Naive thymus-derived CD4-positive, alpha-beta T cell (primary cell): ENCODE results near the gene ZNF184. TPM values are rescaled to one million over a fixed set of nuclear protein-coding genes. Genes with fewer than 3 reads are reported as not detected.
A peak's percentile ranks its signal among the peaks of the same experiment; 100 is the strongest.

Source experiments
- ATAC-seq: fragments of 150-1000 bp; cut with Tn5 transposase; 2 replicates; pipeline ENCODE4 v1.10.0; 2021; ENCODE audit warnings: mild to moderate bottlenecking, moderate library complexity
- CTCF ChIA-PET: fragments of 350-600 bp; sonication (Branson Sonifier 250); formaldehyde crosslinking; loops from one replicate; lab custom pipeline; 2021; ENCODE audit warnings: antibody characterized with exemption; lab: Charles Lee
- POLR2A ChIA-PET: fragments of 350-600 bp; sonication (Branson Sonifier 250); formaldehyde crosslinking; loops from one replicate; lab custom pipeline; 2021; ENCODE audit warnings: antibody characterized with exemption, inconsistent platforms; lab: Charles Lee
- DNase-seq, 9 donors: peaks; one replicate each; pipeline versions ENCODE4 v3.0.0 to v3.0.0-alpha.2; 2020 to 2022; ENCODE audit warnings: mixed read lengths in 1 of 9
- H3K27ac ChIP-seq: one replicate; pipeline ENCODE4 v1.7.0; 2013; ENCODE audit warnings: mild to moderate bottlenecking, low read depth, low read length, moderate library complexity
- H3K27me3 ChIP-seq, 2 donors: one replicate each; pipeline ENCODE4 v1.7.0; 2013; ENCODE audit warnings: low read length in 2 of 2, mild to moderate bottlenecking in 2 of 2, moderate library complexity in 2 of 2; ENCODE audit not compliant: control insufficient read depth in 2 of 2, insufficient read depth in 2 of 2
- H3K36me3 ChIP-seq, 3 experiments: 1 replicate in 2 of 3; 2 replicates in 1 of 3; pipeline ENCODE4 v1.7.0; 2013; ENCODE audit warnings: low read length in 3 of 3, mild to moderate bottlenecking in 3 of 3, moderate library complexity in 1 of 3; ENCODE audit not compliant: insufficient read depth in 3 of 3, control insufficient read depth in 2 of 3
- H3K4me1 ChIP-seq, 2 donors: one replicate each; pipeline ENCODE4 v1.7.0; 2013; ENCODE audit warnings: low read length in 2 of 2, mild to moderate bottlenecking in 2 of 2, moderate library complexity in 1 of 2; ENCODE audit not compliant: control insufficient read depth in 2 of 2, insufficient read depth in 2 of 2
- H3K4me3 ChIP-seq: 2 replicates; pipeline ENCODE4 v1.7.0; 2013; ENCODE audit warnings: mild to moderate bottlenecking, low read length
- H3K9me3 ChIP-seq, 3 experiments: 1 replicate in 2 of 3; 2 replicates in 1 of 3; pipeline ENCODE4 v1.7.0; 2013; ENCODE audit warnings: low read length in 3 of 3; ENCODE audit not compliant: control insufficient read depth in 2 of 3
- H3K27ac Mint-ChIP-seq, 9 donors: one replicate each; pipeline ENCODE4 v1.8.0; 2020 to 2022; ENCODE audit warnings: mixed read lengths in 9 of 9, mild to moderate bottlenecking in 8 of 9, moderate library complexity in 5 of 9, inconsistent platforms in 2 of 9
- H3K27me3 Mint-ChIP-seq, 5 donors: one replicate each; pipeline ENCODE4 v1.8.0; 2021 to 2022; ENCODE audit warnings: mixed read lengths in 5 of 5, mild to moderate bottlenecking in 1 of 5
- H3K36me3 Mint-ChIP-seq, 5 donors: one replicate each; pipeline ENCODE4 v1.8.0; 2020 to 2022; ENCODE audit warnings: mixed read lengths in 5 of 5, mild to moderate bottlenecking in 3 of 5, inconsistent platforms in 1 of 5
- H3K4me1 Mint-ChIP-seq, 7 donors: one replicate each; pipeline ENCODE4 v1.8.0; 2020 to 2022; ENCODE audit warnings: mixed read lengths in 7 of 7, mild to moderate bottlenecking in 3 of 7, inconsistent platforms in 1 of 7
- H3K4me3 Mint-ChIP-seq, 10 donors: one replicate each; pipeline ENCODE4 v1.8.0; 2020 to 2022; ENCODE audit warnings: mild to moderate bottlenecking in 10 of 10, mixed read lengths in 10 of 10, moderate library complexity in 6 of 10, inconsistent platforms in 2 of 10
- H3K9me3 Mint-ChIP-seq, 11 donors: one replicate each; pipeline ENCODE4 v1.8.0; 2020 to 2022; ENCODE audit warnings: mixed read lengths in 11 of 11, mild to moderate bottlenecking in 4 of 11, inconsistent platforms in 1 of 11, moderate library complexity in 1 of 11
- intact Hi-C, 2 donors: fragments of 100-400 bp; cut with micrococcal nuclease; formaldehyde crosslinking; loops; one replicate each; pipeline ENCODE4 v1.15.1; 2023
- polyA plus RNA-seq, 2 donors: library from polyadenylated mRNA; unstranded; fragments of 300-500 nt; fragmentation: Illumina TruSeq; gene quantifications; one replicate each; pipeline ENCODE4 v1.2.3, GENCODE V29; 2021
- total RNA-seq, 6 experiments: library from RNA in 5 of 6; stranded (reverse) in 5 of 6; gene quantifications; 1 replicate in 5 of 6; 2 replicates in 1 of 6; pipeline ENCODE4 v1.2.3 and lab custom pipeline; 2021 to 2026

Gene ZNF184
- total and polyA plus RNA-seq, 7 experiments from 2014 or later, result 7.0 to 13.7 (median 12.3) TPM

DNA sequence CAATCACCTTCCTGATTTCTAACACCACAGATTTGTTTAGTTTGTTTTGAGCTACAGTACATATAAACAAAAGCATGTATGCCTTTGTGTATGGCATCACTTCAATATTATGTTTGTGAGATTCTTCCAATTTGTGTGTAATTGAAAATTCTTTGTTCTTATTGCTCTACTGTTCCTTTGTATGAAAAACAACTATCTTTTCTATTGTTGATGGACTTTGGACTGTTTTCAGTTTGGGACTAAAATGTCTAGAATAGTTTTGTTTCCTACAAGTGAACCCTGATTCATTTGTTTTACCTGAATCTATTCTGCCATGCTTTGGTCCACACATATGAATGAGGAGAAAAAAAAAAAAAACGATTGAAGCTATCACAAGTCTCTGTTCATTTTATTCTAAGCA lies 21.2 kb upstream of the ZNF184 start:
- no peaks in the 10 kb centered on the region for H3K36me3 ChIP-seq
- intact Hi-C loops, result loop anchor here (1.0 to 2.0 kb wide), 2 partner anchors 8 to 15 kb away; no protein-coding TSS in a partner anchor
- peaks cover 0 to 8% of the 10 kb centered on the region in 2 donors for H3K4me1 ChIP-seq
- POLR2A ChIA-PET, result no interaction called here
- peaks cover 0 to 4% (median 3%) of the 10 kb centered on the region in 5 donors for H3K36me3 Mint-ChIP-seq
- peaks cover 10 to 30% of the 10 kb centered on the region in 2 donors for H3K27me3 ChIP-seq
- H3K4me3 ChIP-seq, result no peak overlapping the region
- CTCF ChIA-PET, result no interaction called here
- peaks cover 0 to 19% (median 7%) of the 10 kb centered on the region in 11 donors for H3K9me3 Mint-ChIP-seq
- H3K4me1 Mint-ChIP-seq, result peaks cover 11 to 19% (median 18%) of the 10 kb centered on the region in 7 donors
- no peak overlapping the region for H3K27ac ChIP-seq
- no peaks in the 10 kb centered on the region for H3K9me3 ChIP-seq
- DNase-seq, result no peak
- peak overlapping the region in 1 of 9 donors; percentile 14 for H3K27ac Mint-ChIP-seq
- no peak for ATAC-seq
- no peak overlapping the region for H3K4me3 Mint-ChIP-seq
- H3K27me3 Mint-ChIP-seq, result peaks cover 42 to 58% (median 54%) of the 10 kb centered on the region in 5 donors

DNA sequence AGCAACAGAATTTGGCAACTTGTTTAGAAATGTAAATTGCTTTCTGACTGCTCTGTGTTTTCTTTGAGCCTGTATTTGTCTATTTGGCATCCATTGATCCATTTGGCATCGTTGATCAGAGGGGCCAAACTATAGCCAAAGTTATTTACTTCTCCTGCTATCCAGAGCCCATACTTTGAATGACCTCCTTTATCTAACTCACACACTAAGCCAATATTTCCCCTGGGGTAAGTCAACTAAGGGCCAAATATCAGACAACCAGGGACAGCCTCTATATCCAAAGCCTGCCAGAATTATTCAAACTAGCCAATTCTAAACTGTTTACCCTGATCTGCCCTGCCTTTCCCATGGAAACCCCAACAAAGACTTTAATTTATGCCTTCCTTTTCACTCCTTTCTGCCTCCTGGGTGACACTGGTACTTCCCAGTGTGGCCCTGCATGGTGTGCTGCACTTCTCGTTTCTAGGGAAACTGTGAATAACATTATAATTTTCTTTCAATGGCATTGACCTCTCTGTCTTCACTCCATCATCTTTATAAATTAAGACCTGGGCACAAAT lies 19.8 kb upstream of the ZNF184 start:
- H3K4me3 Mint-ChIP-seq, result no peak overlapping the region

DNA sequence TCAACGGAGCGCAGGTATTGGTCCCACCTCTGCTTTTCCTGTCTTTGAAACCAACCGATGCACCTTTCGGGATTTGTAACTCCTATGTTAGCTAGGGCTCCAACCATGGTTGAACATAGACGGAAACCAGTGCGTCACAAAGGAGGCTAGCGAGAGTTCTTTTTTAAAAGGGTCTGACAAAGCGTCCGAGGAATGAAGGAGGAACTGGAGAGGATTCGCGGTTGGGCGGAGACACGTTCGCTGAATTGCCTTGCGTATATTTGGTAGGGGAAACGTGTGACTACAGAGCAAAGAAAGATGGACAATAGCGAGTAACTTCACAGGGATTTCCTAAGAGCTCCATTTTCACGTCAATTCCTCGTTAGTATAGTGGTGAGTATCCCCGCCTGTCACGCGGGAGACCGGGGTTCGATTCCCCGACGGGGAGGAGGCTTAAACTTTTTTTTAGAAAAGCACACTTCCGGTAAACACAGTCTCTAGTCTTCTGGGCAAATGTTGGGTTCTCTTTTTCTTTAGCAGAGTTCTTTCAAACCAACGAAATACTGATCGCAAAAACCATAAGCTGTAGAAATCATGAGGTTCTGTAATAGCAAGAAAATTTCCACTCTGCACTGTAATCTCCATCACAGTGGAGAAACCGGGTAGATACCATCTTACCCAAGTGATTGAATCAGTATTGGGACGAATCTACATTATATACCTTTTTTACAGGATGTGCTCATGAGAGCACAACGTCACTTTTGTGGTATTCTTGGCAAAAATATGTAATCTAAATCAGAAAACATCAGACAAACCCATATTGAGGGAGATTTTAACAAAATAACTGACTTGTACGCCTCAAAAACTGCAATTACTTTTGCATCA lies 6.6 kb upstream of the ZNF184 start:
- Mint-ChIP-seq H3K36me3 (peaks cover 0 to 4% (median 0%) of the 10 kb centered on the region in 5 donors), H3K4me3 (no peak overlapping the region), H3K27ac (no peak overlapping the region), H3K27me3 (peaks cover 0 to 17% (median 0%) of the 10 kb centered on the region in 5 donors), H3K9me3 (peaks cover 0 to 2% (median 0%) of the 10 kb centered on the region in 11 donors), H3K4me1 (peaks cover 0 to 9% (median 5%) of the 10 kb centered on the region in 7 donors)
- ChIA-PET POLR2A (interaction anchor here (0.7 to 2.7 kb wide), 59 partner anchors 8 to 1487 kb away, joined by 3 to 25 read pairs (median 4); partner anchors contain the start of gene ZNF391), CTCF (interaction anchor here (0.8 to 1.5 kb wide), 9 partner anchors 10 to 321 kb away, joined by 3 to 8 read pairs (median 4); no protein-coding TSS in a partner anchor)
- peaks cover 0 to 7% (median 0%) of the 10 kb centered on the region in 3 experiments for H3K36me3 ChIP-seq
- DNase-seq, result peak; percentile 84 to 97 (median 95)
- H3K27ac ChIP-seq, result peak overlapping the region; percentile 97
- intact Hi-C loops, result loop anchor here (1.0 to 10.0 kb wide), 43 partner anchors 8 to 1503 kb away; partner anchors contain the start of genes POM121L2 (in 2 of the 2), ABT1 (in 1 of the 2), HMGN4 (in 1 of the 2) and ZNF391 (in 1 of the 2)
- ATAC-seq, result peak; percentile 83
- H3K4me3 ChIP-seq, result peak overlapping the region; percentile 95
- H3K9me3 ChIP-seq, result no peaks in the 10 kb centered on the region
- peaks cover 9 to 12% of the 10 kb centered on the region in 2 donors for H3K4me1 ChIP-seq
- no peaks in the 10 kb centered on the region for H3K27me3 ChIP-seq

More for the DNA sequence above, 19.8 kb upstream of the ZNF184 start:
- Histone ChIP-seq H3K36me3 (no peaks in the 10 kb centered on the region), H3K4me1 (peaks cover 0 to 8% of the 10 kb centered on the region in 2 donors), H3K9me3 (no peaks in the 10 kb centered on the region), H3K27ac (no peak overlapping the region), H3K4me3 (no peak overlapping the region), H3K27me3 (peaks cover 10 to 30% of the 10 kb centered on the region in 2 donors)
- no peak for DNase-seq
- peaks cover 11 to 19% (median 18%) of the 10 kb centered on the region in 7 donors for H3K4me1 Mint-ChIP-seq
- peaks cover 42 to 48% (median 44%) of the 10 kb centered on the region in 5 donors for H3K27me3 Mint-ChIP-seq
- ATAC-seq, result no peak
- intact Hi-C loops, result no loop called here
- H3K9me3 Mint-ChIP-seq, result peaks cover 0 to 19% (median 7%) of the 10 kb centered on the region in 11 donors
- no peak overlapping the region for H3K27ac Mint-ChIP-seq
- peaks cover 0 to 4% (median 3%) of the 10 kb centered on the region in 5 donors for H3K36me3 Mint-ChIP-seq
- ChIA-PET POLR2A (interaction anchor here (0.6 kb wide), 1 partner anchor 35 kb away, joined by 3 read pairs; no protein-coding TSS in a partner anchor), CTCF (interaction anchor here (0.7 kb wide), 1 partner anchor 304 kb away, joined by 3 read pairs; no protein-coding TSS in a partner anchor)

- H3K27me3 Mint-ChIP-seq, result peaks cover 0 to 17% (median 0%) of the 10 kb centered on the region in 5 donors
- intact Hi-C loops, result loop anchor here (1.0 to 10.0 kb wide), 47 partner anchors 8 to 1504 kb away; partner anchors contain the start of genes POM121L2 (in 2 of the 2), ZNF391 (in 2 of the 2), ABT1 (in 1 of the 2) and HMGN4 (in 1 of the 2)
- Histone ChIP-seq H3K27me3 (no peaks in the 10 kb centered on the region), H3K27ac (peak overlapping the region; percentile 97), H3K4me3 (peak overlapping the region; percentile 95), H3K4me1 (peaks cover 9 to 12% of the 10 kb centered on the region in 2 donors), H3K9me3 (no peaks in the 10 kb centered on the region), H3K36me3 (peaks cover 0 to 7% (median 0%) of the 10 kb centered on the region in 3 experiments)
- H3K27ac Mint-ChIP-seq, result no peak overlapping the region
- POLR2A ChIA-PET, result interaction anchor here (0.6 to 2.7 kb wide), 56 partner anchors 7 to 1487 kb away, joined by 3 to 25 read pairs (median 5); partner anchors contain the start of gene ZNF391
- ATAC-seq (peak; percentile 74), DNase-seq (peak; percentile 71 to 94 (median 90))
- H3K36me3 Mint-ChIP-seq, result peaks cover 0 to 4% (median 0%) of the 10 kb centered on the region in 5 donors
- peaks cover 0 to 9% (median 5%) of the 10 kb centered on the region in 7 donors for H3K4me1 Mint-ChIP-seq
- CTCF ChIA-PET, result interaction anchor here (0.8 to 1.5 kb wide), 10 partner anchors 9 to 320 kb away, joined by 3 to 8 read pairs (median 4); no protein-coding TSS in a partner anchor
- no peak overlapping the region for H3K4me3 Mint-ChIP-seq
- peaks cover 0 to 2% (median 0%) of the 10 kb centered on the region in 11 donors for H3K9me3 Mint-ChIP-seq
These were observed 5.9 kb upstream of the ZNF184 start for GRCh38 chr6:27478706-27479318.

DNA sequence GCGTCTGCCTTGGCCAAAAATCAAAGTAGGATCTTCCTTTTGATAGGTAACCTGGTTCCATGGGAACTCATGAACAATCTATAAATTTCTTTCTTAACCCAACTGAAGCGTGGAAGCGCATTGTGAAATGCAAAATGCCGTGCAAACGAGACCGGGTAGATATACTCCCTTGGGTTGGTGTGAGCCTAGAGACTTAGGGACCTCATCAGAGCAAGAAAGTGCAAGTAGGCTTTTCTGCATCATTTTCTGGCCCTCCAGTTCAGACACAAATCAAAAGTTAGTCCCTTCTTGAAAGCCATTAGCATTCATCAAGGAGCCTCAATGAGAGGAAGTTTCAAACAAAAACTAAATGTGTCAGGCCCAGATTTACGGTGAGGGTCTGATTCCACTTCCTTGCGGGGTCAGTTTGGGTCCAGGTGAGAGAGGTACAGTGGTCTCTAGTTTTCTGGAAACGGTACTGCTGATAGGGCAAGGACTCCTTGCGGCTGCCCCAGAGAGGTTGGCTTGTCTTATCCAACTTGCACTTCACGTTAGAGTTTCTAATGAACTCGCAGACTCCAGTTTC lies 5.3 kb upstream of the ZNF184 start:
- Histone ChIP-seq H3K9me3 (no peaks in the 10 kb centered on the region), H3K27me3 (no peaks in the 10 kb centered on the region), H3K36me3 (peaks cover 0 to 8% (median 0%) of the 10 kb centered on the region in 3 experiments), H3K27ac (peak overlapping the region; percentile 97), H3K4me1 (peaks cover 9 to 12% of the 10 kb centered on the region in 2 donors), H3K4me3 (peak overlapping the region; percentile 95)
- CTCF ChIA-PET, result interaction anchor here (0.6 to 1.5 kb wide), 4 partner anchors 52 to 301 kb away, joined by 3 to 8 read pairs (median 4); no protein-coding TSS in a partner anchor
- H3K27ac Mint-ChIP-seq, result no peak overlapping the region
- H3K4me3 Mint-ChIP-seq, result no peak overlapping the region
- H3K27me3 Mint-ChIP-seq, result peaks cover 0 to 17% (median 0%) of the 10 kb centered on the region in 5 donors
- POLR2A ChIA-PET, result interaction anchor here (0.6 to 2.7 kb wide), 25 partner anchors 18 to 1452 kb away, joined by 3 to 25 read pairs (median 9); partner anchors contain the start of gene ZNF391
- DNase-seq, result peak in 1 of 9 donors; percentile 10
- H3K36me3 Mint-ChIP-seq, result peaks cover 0 to 4% (median 0%) of the 10 kb centered on the region in 5 donors
- H3K9me3 Mint-ChIP-seq, result peaks cover 0 to 3% (median 0%) of the 10 kb centered on the region in 11 donors
- H3K4me1 Mint-ChIP-seq, result peaks cover 0 to 9% (median 6%) of the 10 kb centered on the region in 7 donors
- intact Hi-C loops, result loop anchor here (1.0 to 10.0 kb wide), 33 partner anchors 17 to 1505 kb away; partner anchors contain the start of genes POM121L2 (in 2 of the 2), ZNF391 (in 2 of the 2), ABT1 (in 1 of the 2) and HMGN4 (in 1 of the 2)
- no peak for ATAC-seq
